HepG2 (cell line): Measurements from ENCODE around the gene HSD11B2. TPM values are rescaled to one million over a fixed set of nuclear protein-coding genes. Genes with fewer than 3 reads are reported as not detected.
A peak's percentile ranks its signal among the peaks of the same experiment; 100 is the strongest.

Source experiments
- BORCS8-MEF2B ChIP-seq: sonication (generic); formaldehyde crosslinking; IDR thresholded peaks from 2 replicates; pipeline ENCODE4 v1.8.0; 2022; ENCODE audit warnings: mild to moderate bottlenecking, missing genetic modification reagents
- CENPT ChIP-seq: sonication (generic); formaldehyde crosslinking; IDR thresholded peaks from 2 replicates; pipeline ENCODE4 v1.8.0; 2022; ENCODE audit warnings: low read depth, mild to moderate bottlenecking, moderate library complexity, missing genetic modification reagents
- CREB1 ChIP-seq, 2 experiments: fragments of 450-650 bp in 1 of 2; IDR thresholded peaks; 2 replicates each; pipeline ENCODE4 v1.6.1; 2016 to 2017; ENCODE audit warnings: control low read depth in 1 of 2, mild to moderate bottlenecking in 1 of 2, missing compliant biosample characterization in 1 of 2, missing genetic modification characterization in 1 of 2
- GABPA ChIP-seq, 2 experiments: IDR thresholded peaks; 2 replicates each; pipeline ENCODE4 v1.6.1; 2011 to 2016; ENCODE audit warnings: low read depth in 2 of 2, low read length in 1 of 2, missing biosample characterization in 1 of 2, missing genetic modification characterization in 1 of 2
- HNRNPL ChIP-seq: fragments of 200-400 bp; formaldehyde crosslinking; IDR thresholded peaks from 2 replicates; pipeline ENCODE4 v1.6.1; 2017; ENCODE audit warnings: mild to moderate bottlenecking, low read depth, low read length
- IRF2 ChIP-seq: IDR thresholded peaks from 2 replicates; pipeline ENCODE4 v1.6.1; 2018; ENCODE audit warnings: missing genetic modification reagents, missing compliant biosample characterization
- MEF2D ChIP-seq: sonication (generic); formaldehyde crosslinking; IDR thresholded peaks from 2 replicates; pipeline ENCODE4 v1.5.1; 2020; ENCODE audit warnings: mild to moderate bottlenecking, missing genetic modification reagents
- PBX2 ChIP-seq: IDR thresholded peaks from 2 replicates; pipeline ENCODE4 v1.6.1; 2016; ENCODE audit warnings: control low read depth
- RXRB ChIP-seq: IDR thresholded peaks from 2 replicates; pipeline ENCODE4 v1.6.1; 2016; ENCODE audit warnings: borderline replicate concordance, missing genetic modification reagents, missing compliant biosample characterization
- SYNCRIP ChIP-seq: fragments of 200-400 bp; formaldehyde crosslinking; IDR thresholded peaks from 2 replicates; pipeline ENCODE4 v1.6.1; 2018; ENCODE audit warnings: mild to moderate bottlenecking, low read depth, low read length; ENCODE audit not compliant: insufficient read depth
- ZC3H4 ChIP-seq: sonication (generic); formaldehyde crosslinking; IDR thresholded peaks from 2 replicates; pipeline ENCODE4 v1.4.0; 2020; ENCODE audit warnings: missing genetic modification reagents, borderline replicate concordance
- ZNF3 ChIP-seq: IDR thresholded peaks from 2 replicates; pipeline ENCODE4 v1.7.0; 2017; ENCODE audit warnings: inconsistent platforms
- ZNF350 ChIP-seq: sonication (generic); formaldehyde crosslinking; IDR thresholded peaks from 2 replicates; pipeline ENCODE4 v1.4.0; 2020; ENCODE audit warnings: mild to moderate bottlenecking, low read depth, missing genetic modification reagents, borderline replicate concordance
- ZNF552 ChIP-seq: sonication (generic); formaldehyde crosslinking; IDR thresholded peaks from 2 replicates; pipeline ENCODE4 v1.9.0; 2022; ENCODE audit warnings: missing genetic modification reagents, mild to moderate bottlenecking, borderline replicate concordance
- polyA plus RNA-seq, 8 experiments: library from polyadenylated mRNA; depleted of rRNA in 3 of 8; stranded (reverse) in 7 of 8; unstranded in 1 of 8; fragments of >200 nt; fragmentation: Illumina TruSeq in 4 of 8; extraction: Trizol in 4 of 8; gene quantifications; 2 replicates each; pipeline versions ENCODE4 v1.2.1 to v1.2.3, GENCODE V29; 2011 to 2016; ENCODE audit warnings: low read depth in 4 of 8, missing spikeins in 1 of 8, mixed read lengths in 1 of 8; ENCODE audit not compliant: insufficient read depth in 1 of 8
- total RNA-seq, 5 experiments: library from RNA; depleted of rRNA; stranded (reverse); fragments of >200 nt; fragmentation: Illumina TruSeq; extraction: Trizol; gene quantifications; 2 replicates each; pipeline ENCODE4 v1.2.3, GENCODE V29; 2016; ENCODE audit warnings: low read depth in 1 of 5
- TF ChIP-seq, protein P1 (sequence below): sonication (generic); formaldehyde crosslinking; IDR thresholded peaks from 2 replicates; pipeline ENCODE4 v1.5.0; 2020; ENCODE audit warnings: mild to moderate bottlenecking, missing genetic modification reagents
- TF ChIP-seq, protein P2 (sequence below): sonication (generic); formaldehyde crosslinking; IDR thresholded peaks from 2 replicates; pipeline ENCODE4 v1.5.0; 2020; ENCODE audit warnings: mild to moderate bottlenecking, missing genetic modification reagents, moderate library complexity

The HSD11B2 gene
- total and polyA plus RNA-seq, 2 of the 13 experiments (the other 11 are each of a cell fraction or from before 2014, with no cell fraction given), result 8.9 to 13.6 TPM

DNA sequence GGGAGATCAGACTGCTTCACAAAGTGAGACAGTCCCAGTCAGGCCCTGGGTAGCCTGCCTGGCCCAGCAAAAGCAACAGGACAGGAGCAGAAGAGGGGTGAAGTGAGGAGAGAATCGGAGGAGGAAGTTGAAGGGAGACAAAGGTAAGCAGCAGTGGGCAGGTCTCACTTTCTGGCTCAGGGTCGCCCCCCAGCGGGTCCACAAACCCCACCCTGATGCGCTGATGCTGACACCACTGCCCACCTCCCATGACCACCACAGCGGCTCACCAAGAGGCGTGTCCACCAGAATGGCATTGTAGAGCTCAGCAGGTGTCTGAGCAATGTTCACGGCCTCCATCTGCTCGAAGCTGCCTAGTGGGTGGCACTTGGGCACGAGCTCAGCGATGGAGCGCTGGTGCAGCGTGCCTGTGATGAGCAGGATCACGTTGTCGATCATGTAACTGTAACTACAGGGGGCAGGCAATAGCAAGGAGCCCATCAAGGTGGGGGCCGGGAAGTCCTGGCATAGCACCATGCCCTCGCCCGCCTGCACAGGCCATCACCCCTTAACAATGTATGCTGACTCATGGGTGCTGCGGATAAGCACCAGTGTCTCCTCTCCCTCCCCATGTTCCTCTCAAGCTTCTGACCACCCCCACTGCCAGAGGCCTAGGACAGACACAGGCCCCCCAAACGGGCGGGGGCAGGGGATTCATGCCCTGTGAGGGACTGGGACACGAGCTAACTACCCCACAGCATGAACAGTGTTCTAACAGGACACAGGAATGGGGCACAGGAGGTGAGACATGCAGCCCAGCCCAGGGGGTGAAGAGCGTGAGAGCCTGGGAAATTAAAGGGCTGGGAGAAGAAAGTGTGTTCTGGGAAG is 13.6 kb downstream of the HSD11B2 start (continued):
- TF ChIP-seq, protein P1, sequence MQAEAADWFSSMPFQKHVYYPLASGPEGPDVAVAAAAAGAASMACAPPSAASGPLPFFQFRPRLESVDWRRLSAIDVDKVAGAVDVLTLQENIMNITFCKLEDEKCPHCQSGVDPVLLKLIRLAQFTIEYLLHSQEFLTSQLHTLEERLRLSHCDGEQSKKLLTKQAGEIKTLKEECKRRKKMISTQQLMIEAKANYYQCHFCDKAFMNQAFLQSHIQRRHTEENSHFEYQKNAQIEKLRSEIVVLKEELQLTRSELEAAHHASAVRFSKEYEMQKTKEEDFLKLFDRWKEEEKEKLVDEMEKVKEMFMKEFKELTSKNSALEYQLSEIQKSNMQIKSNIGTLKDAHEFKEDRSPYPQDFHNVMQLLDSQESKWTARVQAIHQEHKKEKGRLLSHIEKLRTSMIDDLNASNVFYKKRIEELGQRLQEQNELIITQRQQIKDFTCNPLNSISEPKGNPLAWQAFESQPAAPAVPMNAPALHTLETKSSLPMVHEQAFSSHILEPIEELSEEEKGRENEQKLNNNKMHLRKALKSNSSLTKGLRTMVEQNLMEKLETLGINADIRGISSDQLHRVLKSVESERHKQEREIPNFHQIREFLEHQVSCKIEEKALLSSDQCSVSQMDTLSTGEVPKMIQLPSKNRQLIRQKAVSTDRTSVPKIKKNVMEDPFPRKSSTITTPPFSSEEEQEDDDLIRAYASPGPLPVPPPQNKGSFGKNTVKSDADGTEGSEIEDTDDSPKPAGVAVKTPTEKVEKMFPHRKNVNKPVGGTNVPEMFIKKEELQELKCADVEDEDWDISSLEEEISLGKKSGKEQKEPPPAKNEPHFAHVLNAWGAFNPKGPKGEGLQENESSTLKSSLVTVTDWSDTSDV, result peak; percentile 62; the same call in 1 of the 2 replicates
- TF ChIP-seq RXRB (CRISPR knock-in tag), result no peak
- TF ChIP-seq ZC3H4 (CRISPR knock-in tag), result no peak
- no peak for TF ChIP-seq IRF2 (CRISPR knock-in tag)
- no peak for TF ChIP-seq CREB1 (IDR thresholded peaks at IDR 0.05)
- no peak for TF ChIP-seq CREB1 (CRISPR knock-in tag; IDR thresholded peaks at IDR 0.05)
- TF ChIP-seq, protein P2, sequence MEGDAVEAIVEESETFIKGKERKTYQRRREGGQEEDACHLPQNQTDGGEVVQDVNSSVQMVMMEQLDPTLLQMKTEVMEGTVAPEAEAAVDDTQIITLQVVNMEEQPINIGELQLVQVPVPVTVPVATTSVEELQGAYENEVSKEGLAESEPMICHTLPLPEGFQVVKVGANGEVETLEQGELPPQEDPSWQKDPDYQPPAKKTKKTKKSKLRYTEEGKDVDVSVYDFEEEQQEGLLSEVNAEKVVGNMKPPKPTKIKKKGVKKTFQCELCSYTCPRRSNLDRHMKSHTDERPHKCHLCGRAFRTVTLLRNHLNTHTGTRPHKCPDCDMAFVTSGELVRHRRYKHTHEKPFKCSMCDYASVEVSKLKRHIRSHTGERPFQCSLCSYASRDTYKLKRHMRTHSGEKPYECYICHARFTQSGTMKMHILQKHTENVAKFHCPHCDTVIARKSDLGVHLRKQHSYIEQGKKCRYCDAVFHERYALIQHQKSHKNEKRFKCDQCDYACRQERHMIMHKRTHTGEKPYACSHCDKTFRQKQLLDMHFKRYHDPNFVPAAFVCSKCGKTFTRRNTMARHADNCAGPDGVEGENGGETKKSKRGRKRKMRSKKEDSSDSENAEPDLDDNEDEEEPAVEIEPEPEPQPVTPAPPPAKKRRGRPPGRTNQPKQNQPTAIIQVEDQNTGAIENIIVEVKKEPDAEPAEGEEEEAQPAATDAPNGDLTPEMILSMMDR (CRISPR knock-in tag), result peak; percentile 43; the same call in 1 of the 2 replicates
- TF ChIP-seq MEF2D, result no peak
- 0 out of 2 replicates have a peak, but pooled peaks have one; percentile 30 for TF ChIP-seq BORCS8-MEF2B (CRISPR knock-in tag)
- no peak for TF ChIP-seq GABPA (IDR thresholded peaks at IDR 0.05; ENCODE audit: low read depth, low read length)
- no peak for TF ChIP-seq GABPA (CRISPR knock-in tag; IDR thresholded peaks at IDR 0.05; ENCODE audit: low read depth)
- TF ChIP-seq ZNF3, result no peak
- 0 out of 2 replicates have a peak, but pooled peaks have one; percentile 15 for TF ChIP-seq CENPT (CRISPR knock-in tag)
- TF ChIP-seq ZNF350 (CRISPR knock-in tag), result no peak
- 0 out of 2 replicates have a peak, but pooled peaks have one; percentile 10 for TF ChIP-seq HNRNPL
- TF ChIP-seq PBX2, result no peak
- TF ChIP-seq ZNF552, result no peak
- TF ChIP-seq SYNCRIP, result no peak
